Esophagus muscularis mucosa (tissue), 4 donors: ENCODE results near the gene GRK3. TPM values are rescaled to one million over a fixed set of nuclear protein-coding genes. Genes with fewer than 3 reads are reported as not detected.
"Not testable (repeated sequence)": the region's sequence is repeated elsewhere in the genome, so short reads cannot be mapped to it uniquely, and the experiment has no call there.

Source experiments
- DNase-seq: peaks from one replicate; pipeline ENCODE4 v3.0.0-alpha.2; 2017; ENCODE audit errors: extremely low spot score
- H3K27ac ChIP-seq, 4 donors: fragments of 200-600 bp; sonication (generic); replicated peaks in 1 of 4; 1 replicate in 3 of 4; 2 replicates in 1 of 4; pipeline ENCODE4 v1.5.1; 2016 to 2019; ENCODE audit warnings: mild to moderate bottlenecking in 1 of 4
- H3K27me3 ChIP-seq, 4 donors: fragments of 200-600 bp; sonication (generic); one replicate each; pipeline versions ENCODE4 v1.5.1 to v1.6.0; 2016 to 2019
- H3K36me3 ChIP-seq, 4 donors: fragments of 200-600 bp; sonication (generic); one replicate each; pipeline ENCODE4 v1.5.1; 2016 to 2019
- H3K4me1 ChIP-seq, 4 donors: fragments of 200-600 bp; sonication (generic); one replicate each; pipeline ENCODE4 v1.5.1; 2016 to 2019
- H3K4me3 ChIP-seq, 4 donors: fragments of 200-600 bp; sonication (generic); 1 replicate in 2 of 4; 2 replicates in 2 of 4; pipeline ENCODE4 v1.5.1; 2016 to 2019; ENCODE audit warnings: mild to moderate bottlenecking in 4 of 4, moderate library complexity in 1 of 4
- H3K9me3 ChIP-seq, 4 donors: fragments of 200-600 bp; sonication (generic); 1 replicate in 3 of 4; 2 replicates in 1 of 4; pipeline ENCODE4 v1.5.1; 2016 to 2019
- CTCF ChIP-seq, 3 experiments: fragments of 200-600 bp in 2 of 3; fragments of 450-650 bp in 1 of 3; sonication (generic) in 2 of 3; IDR thresholded peaks; one replicate each; pipeline ENCODE4 v1.5.1; 2017 to 2019; ENCODE audit warnings: antibody characterized with exemption in 3 of 3, mild to moderate bottlenecking in 2 of 3, moderate library complexity in 1 of 3
- EP300 ChIP-seq: sonication (generic); formaldehyde crosslinking; IDR thresholded peaks from one replicate; pipeline ENCODE4 v1.6.1; 2017; ENCODE audit warnings: antibody characterized with exemption
- POLR2A ChIP-seq: fragments of 450-650 bp; IDR thresholded peaks from one replicate; pipeline ENCODE4 v1.6.1; 2017; ENCODE audit warnings: antibody characterized with exemption, moderate library complexity, mild to moderate bottlenecking, low read depth
- POLR2AphosphoS5 ChIP-seq, 2 donors: sonication (generic); formaldehyde crosslinking; IDR thresholded peaks; one replicate each; pipeline ENCODE4 v1.6.1; 2017; ENCODE audit warnings: antibody characterized with exemption in 2 of 2
- WGBS: methylation state at CpG from one replicate; pipeline ENCODE4 v1.1.5; 2018; 5-methylcytosine and 5-hydroxymethylcytosine counted together
- intact Hi-C: fragments of 100-400 bp; cut with DNase I; formaldehyde crosslinking; loops from one replicate; pipeline ENCODE4 v1.15.1; 2023
- total RNA-seq, 4 donors: library from RNA; depleted of rRNA; stranded (reverse); fragments of >200 nt; gene quantifications; one replicate each; pipeline versions ENCODE4 v1.1.0 to v1.2.1, GENCODE V29; 2016

GRK3 gene
- total RNA-seq, 4 donors from 2014 or later, result 2.5 to 5.8 (median 4.6) TPM

- WGBS, result 62% methylated on average over 1 of the region's 1 CpG
- Histone ChIP-seq H3K4me3 (no peak overlapping the region), H3K9me3 (no peaks in the 10 kb centered on the region), H3K36me3 (no peaks in the 10 kb centered on the region), H3K27me3 (no peaks in the 10 kb centered on the region), H3K4me1 (peaks cover 11 to 30% (median 26%) of the 10 kb centered on the region in 4 donors), H3K27ac (no peak overlapping the region)
- no peak for DNase-seq
- TF ChIP-seq EP300 (no peak), POLR2AphosphoS5 (IDR thresholded peaks at IDR 0.05) (no peak), CTCF (IDR thresholded peaks at IDR 0.05) (no peak), POLR2A (no peak)
- intact Hi-C loops, result no loop called here
Observed at GRCh38 chr22:25567251-25567675, 2.8 kb downstream of the GRK3 start.

GRCh38 chr22:25568066-25568465 lies 3.6 kb downstream of the GRK3 start:
- H3K9me3 ChIP-seq, H3K4me3 ChIP-seq, H3K27ac ChIP-seq, DNase-seq, intact Hi-C loops, H3K36me3 ChIP-seq, H3K27me3 ChIP-seq: not testable (repeated sequence)
- WGBS, result 76% methylated on average over 2 of the region's 2 CpGs
- peaks cover 11 to 30% (median 26%) of the 10 kb centered on the region in 4 donors for H3K4me1 ChIP-seq

- H3K9me3 ChIP-seq, result no peaks in the 10 kb centered on the region
- no peak overlapping the region for H3K4me3 ChIP-seq
- TF ChIP-seq CTCF (IDR thresholded peaks at IDR 0.05), result no peak
- no peak for TF ChIP-seq POLR2A
- no peak for TF ChIP-seq EP300
- no peak for TF ChIP-seq POLR2AphosphoS5 (IDR thresholded peaks at IDR 0.05)
- peaks cover 7 to 17% (median 14%) of the 10 kb centered on the region in 4 donors for H3K4me1 ChIP-seq
- intact Hi-C loops, result no loop called here
- WGBS, result 62% methylated on average over 9 of the region's 9 CpGs
- no peak for DNase-seq
- no peaks in the 10 kb centered on the region for H3K27me3 ChIP-seq
- H3K36me3 ChIP-seq, result no peaks in the 10 kb centered on the region
- H3K27ac ChIP-seq, result no peak overlapping the region
Observed at GRCh38 chr22:25569361-25569760, 4.9 kb downstream of the GRK3 start.

GRCh38 chr22:25569983-25570382 lies 5.5 kb downstream of the GRK3 start:
- WGBS, result 91% methylated on average over 10 of the region's 10 CpGs
- H3K36me3 ChIP-seq, result no peaks in the 10 kb centered on the region
- intact Hi-C loops, result no loop called here
- no peak for DNase-seq
- no peaks in the 10 kb centered on the region for H3K27me3 ChIP-seq
- H3K9me3 ChIP-seq, result no peaks in the 10 kb centered on the region
- no peak overlapping the region for H3K4me3 ChIP-seq
- TF ChIP-seq EP300, result no peak
- TF ChIP-seq POLR2AphosphoS5 (IDR thresholded peaks at IDR 0.05), result no peak
- no peak for TF ChIP-seq CTCF (IDR thresholded peaks at IDR 0.05)
- no peak for TF ChIP-seq POLR2A
- H3K27ac ChIP-seq, result no peak overlapping the region
- peaks cover 6 to 16% (median 12%) of the 10 kb centered on the region in 4 donors for H3K4me1 ChIP-seq

DNA sequence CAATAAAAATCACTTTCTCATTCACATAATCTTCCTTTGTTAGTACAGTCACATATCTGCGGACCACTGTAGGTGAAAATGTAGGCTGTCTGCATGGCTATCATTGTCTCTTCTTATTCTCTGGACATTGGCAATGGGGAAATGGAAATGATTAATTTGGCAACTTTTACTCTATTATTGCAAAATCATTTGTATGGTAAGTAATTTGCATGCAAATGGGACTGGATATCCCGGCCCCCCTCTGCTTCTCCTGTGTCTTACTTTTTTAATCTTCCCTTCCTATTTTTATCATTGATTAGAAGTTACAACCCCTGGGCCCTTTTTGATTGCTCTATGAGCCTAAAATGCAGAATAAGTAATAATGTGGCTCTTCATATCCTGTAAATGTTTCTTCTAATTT lies 6.0 kb downstream of the GRK3 start:
- H3K27ac ChIP-seq, result no peak overlapping the region
- no peaks in the 10 kb centered on the region for H3K36me3 ChIP-seq
- H3K4me1 ChIP-seq, result peaks cover 3 to 11% (median 7%) of the 10 kb centered on the region in 4 donors
- no peaks in the 10 kb centered on the region for H3K27me3 ChIP-seq
- H3K4me3 ChIP-seq, result no peak overlapping the region
- 91% methylated on average over 2 of the region's 2 CpGs for WGBS
- H3K9me3 ChIP-seq, result no peaks in the 10 kb centered on the region
- no peak for DNase-seq
- TF ChIP-seq POLR2A (no peak), CTCF (IDR thresholded peaks at IDR 0.05) (no peak)
- intact Hi-C loops, result no loop called here

- WGBS, result 95% methylated on average over 8 of the region's 8 CpGs
- not testable (repeated sequence) for DNase-seq
Observed at GRCh38 chr22:25571969-25572707, 7.7 kb downstream of the GRK3 start.

More at GRCh38 chr22:25571969-25572707, 7.7 kb downstream of the GRK3 start:
- intact Hi-C loops, H3K9me3 ChIP-seq, H3K4me1 ChIP-seq, H3K27me3 ChIP-seq, H3K27ac ChIP-seq, H3K4me3 ChIP-seq, H3K36me3 ChIP-seq: not testable (repeated sequence)
